Right renal cortex interstitium (tissue), 3 donors: ENCODE results near the gene SLC5A2. TPM values are rescaled to one million over a fixed set of nuclear protein-coding genes. Genes with fewer than 3 reads are reported as not detected.
"Not testable (repeated sequence)": the region's sequence is repeated elsewhere in the genome, so short reads cannot be mapped to it uniquely, and the experiment has no call there.

Source experiments
- DNase-seq, 3 donors: peaks; one replicate each; pipeline ENCODE4 v3.0.0-alpha.2; 2013; ENCODE audit warnings: low read depth in 3 of 3, low spot score in 2 of 3
- polyA plus RNA-seq, 3 donors: library from polyadenylated mRNA; unstranded; fragments of 120-200 nt; gene quantifications; one replicate each; pipeline ENCODE4 v1.2.1, GENCODE V29; 2013; ENCODE audit not compliant: insufficient read length in 3 of 3

SLC5A2 gene
- polyA plus RNA-seq, 3 donors, result 41.1 to 46.7 (median 42.4) TPM

DNA sequence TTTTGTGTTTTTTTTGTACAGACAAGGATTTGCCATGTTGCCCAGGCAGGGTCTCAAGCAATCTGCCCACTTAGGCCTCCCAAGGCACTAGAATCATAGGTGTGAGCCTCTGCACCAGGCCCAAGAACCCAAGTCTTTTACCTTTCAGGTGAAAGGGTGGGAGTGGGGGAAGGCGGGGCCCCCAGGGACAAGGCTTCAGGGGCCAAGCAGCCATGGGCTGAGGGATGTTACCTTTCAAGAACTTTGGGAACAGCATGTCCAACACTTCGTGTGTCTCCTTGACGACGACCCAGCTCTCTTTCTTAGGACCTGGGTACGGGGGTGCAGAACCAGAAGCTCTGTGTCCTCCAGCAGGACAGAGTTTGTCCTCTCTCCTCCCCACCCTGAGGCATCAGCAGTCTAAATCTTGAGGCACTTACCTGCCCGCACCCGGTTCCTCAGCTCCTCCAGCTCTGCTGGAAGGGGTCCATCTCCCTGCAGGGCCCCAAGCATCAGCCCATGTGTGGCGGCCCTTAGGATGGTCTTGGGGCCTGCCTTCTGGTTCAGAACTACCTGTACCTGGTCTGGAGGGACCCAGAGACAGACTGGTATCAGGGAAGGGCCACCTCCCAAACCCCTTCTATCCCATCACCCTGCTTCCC, 9.0 kb downstream of the SLC5A2 start:
- no peak for DNase-seq

DNA sequence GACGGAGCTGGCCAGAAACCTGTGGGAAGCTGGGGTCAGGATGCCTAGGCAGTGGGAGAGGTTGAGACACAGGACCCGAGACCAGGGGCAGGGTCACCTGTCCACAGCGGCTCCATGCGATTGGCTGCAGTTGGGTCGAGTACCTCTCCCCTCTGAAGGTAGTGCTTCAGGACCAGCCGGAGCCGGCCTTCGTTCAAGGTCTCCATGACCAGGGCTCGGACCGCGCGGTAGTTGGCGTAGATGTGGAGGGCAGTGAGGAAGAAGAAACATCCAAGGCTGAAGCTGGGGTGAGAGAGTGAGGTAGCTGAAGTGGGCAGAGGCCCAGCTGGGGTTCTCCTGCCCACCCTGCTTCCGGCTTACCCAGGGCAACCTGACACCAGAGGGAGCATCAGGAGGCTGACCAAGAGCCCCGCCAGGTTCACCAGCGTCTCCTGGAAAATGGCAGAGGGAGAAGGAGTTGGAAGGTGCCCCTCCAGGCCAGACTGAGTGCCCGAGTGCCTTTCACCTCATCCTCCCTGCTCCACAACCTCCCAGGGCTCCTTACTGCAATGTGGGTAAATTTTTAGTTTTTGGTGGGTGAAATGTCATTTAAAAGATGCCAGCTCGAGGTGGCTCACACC, 10.7 kb downstream of the SLC5A2 start:
- no peak for DNase-seq

- DNase-seq, result no peak
Observed at GRCh38 chr16:31496670-31497069, 13.7 kb downstream of the SLC5A2 start.

DNA sequence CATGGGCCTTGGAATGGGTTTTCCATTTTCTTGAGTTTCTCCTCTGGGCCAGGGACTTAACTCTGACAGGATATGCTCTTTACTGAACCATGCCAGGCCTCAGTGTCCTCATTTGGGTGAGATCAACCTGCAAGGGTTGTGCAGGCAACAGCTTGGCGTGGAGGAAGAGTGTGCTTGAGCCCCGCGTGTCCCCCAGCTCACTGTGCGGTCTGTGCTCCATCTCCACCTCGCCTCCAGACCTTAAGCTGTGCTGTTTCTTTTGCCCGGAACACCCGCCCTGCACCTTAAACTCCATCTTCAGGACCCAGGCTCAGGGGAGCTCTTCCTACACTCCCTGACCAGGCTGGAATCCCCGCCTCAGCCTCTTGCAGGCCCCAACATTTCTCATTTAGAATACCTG, 15.6 kb downstream of the SLC5A2 start:
- no peak for DNase-seq

- DNase-seq, result no peak
Observed at GRCh38 chr16:31499928-31500327, 17.0 kb downstream of the SLC5A2 start.

DNA sequence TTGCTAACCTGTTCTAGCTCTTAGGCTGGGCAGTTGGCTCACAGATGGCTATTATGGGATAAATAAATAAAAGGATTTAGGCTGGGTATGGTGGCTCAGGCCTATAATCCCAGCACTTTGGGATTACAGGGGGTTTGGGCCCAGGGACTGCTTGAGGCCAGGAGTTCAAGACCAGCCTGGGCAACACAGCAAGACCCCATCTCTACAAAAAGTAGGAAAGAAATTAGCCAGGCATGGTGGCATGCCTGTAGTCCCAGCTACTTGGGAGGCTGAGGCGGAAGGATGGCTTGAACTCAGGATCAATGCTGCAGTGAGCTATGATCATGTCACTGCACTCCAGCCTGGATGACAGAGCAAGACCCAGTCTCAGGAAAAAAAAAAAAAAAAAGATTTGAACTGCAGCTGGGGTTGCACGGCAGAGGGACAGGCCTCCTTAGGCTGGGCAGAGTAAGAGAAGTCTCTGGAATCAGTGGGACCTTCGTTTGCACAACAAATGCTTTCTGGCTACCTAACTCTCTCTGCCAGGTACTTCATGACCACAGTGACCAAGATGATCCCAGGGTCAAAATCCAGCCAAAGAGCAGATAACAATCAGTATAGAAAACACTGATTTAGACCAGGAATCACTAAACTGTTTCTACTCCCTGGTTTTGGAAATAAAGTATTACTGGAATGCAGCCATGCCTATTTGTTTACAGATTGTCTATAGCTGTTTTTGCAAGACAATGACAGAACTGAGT, 18.5 kb downstream of the SLC5A2 start:
- no peak for DNase-seq

GRCh38 chr16:31501966-31502348, 19.0 kb downstream of the SLC5A2 start:
- no peak for DNase-seq

GRCh38 chr16:31502981-31503380, 20.1 kb downstream of the SLC5A2 start:
- DNase-seq, result no peak

GRCh38 chr16:31503555-31503954, 20.6 kb downstream of the SLC5A2 start:
- not testable (repeated sequence) for DNase-seq

GRCh38 chr16:31504159-31504558, 21.2 kb downstream of the SLC5A2 start:
- no peak for DNase-seq

DNA sequence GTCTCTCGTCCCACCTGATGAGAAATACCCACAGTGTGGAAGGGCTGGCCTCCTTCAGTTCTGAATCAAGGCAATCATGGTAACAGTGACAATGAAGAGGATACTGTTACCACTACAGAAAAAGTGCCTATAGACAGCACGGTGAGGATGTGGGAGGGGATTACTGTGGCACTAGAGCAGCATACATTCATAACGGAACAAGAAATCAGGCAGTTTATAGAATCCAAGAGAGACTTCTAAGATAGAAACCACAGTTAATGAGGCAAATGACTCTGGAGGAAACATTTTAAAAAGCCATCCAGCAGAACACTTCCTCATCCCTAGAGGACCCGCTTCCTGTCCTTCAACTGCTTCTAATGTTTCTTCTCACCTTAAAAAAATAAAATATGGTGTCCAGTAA, 22.6 kb downstream of the SLC5A2 start:
- no peak for DNase-seq

- no peak for DNase-seq
Observed at GRCh38 chr16:31507617-31507928, 24.6 kb downstream of the SLC5A2 start.

DNA sequence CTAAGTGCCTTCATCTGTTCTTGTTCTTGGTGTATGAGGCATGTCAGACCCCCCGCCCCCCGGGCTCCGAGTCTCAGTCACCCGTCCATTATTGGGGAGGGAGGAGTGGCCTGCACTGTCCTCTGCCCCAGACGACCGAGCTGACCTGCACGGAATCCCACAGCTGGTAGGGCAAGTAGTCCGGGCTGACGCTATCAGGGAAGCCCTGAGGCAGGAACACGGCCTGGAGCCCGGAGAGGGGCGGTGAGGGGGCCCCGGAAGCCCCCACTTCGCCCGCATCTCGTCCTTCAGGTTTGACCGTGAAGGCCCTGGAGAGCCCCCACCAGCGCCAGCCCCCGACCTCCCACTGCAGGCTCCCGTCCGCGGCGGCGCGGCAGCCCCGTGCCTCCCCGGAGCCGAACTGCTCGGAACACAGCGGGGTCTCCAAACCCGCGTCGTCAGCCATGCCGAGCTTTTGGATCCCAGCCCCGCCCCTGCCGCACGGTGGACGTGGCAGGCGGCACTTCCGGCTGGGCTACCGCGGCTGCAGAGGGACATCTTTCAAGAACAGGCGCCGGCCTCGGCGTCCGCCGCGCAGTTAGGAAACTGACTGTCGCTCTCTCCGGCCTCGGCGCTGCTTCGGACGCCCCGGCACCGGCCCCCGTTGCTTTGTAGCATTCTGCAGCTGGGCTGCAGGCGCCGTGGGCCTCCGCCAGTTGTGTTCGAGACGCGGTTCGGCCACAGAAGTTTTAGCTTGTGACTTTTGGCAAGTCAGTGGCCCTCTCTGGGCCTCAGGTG, 25.2 kb downstream of the SLC5A2 start, which contains the start of gene RUSF1:
Gene RUSF1 (minus strand): TSS at position 463 of the 777 bp plus-strand sequence. CDS start 18 bp downstream, at position 445.
- DNase-seq, result peak; percentile 77 to 86 (median 81)

DNA sequence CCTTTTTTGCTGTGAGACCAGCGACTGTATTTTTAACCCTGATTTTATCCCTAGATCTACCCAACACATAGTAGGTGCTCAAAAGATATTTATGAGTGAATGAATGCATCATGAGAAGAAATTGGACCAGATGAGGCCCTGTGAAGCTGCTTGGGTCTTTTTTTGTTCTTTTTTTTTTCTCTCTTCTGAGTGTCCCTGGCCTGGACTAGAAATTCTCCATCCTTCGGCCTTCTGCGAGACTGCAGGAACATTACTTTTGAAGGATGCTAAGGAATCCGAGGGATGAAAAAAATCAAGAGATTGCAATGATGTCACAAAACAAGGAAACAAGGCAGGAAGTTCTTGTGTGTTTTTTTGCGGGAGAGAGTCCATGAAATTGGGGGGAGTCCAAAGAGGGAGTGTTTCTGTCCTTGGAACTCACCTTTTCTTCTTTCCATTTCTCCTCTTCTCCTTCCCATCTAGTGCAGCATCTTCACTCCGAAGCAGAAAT, 25.8 kb downstream of the SLC5A2 start:
- DNase-seq, result no peak

- no peak for DNase-seq
Observed at GRCh38 chr16:31513126-31513525, 30.2 kb downstream of the SLC5A2 start.

GRCh38 chr16:31513884-31514283, 31.0 kb downstream of the SLC5A2 start:
- no peak for DNase-seq

DNA sequence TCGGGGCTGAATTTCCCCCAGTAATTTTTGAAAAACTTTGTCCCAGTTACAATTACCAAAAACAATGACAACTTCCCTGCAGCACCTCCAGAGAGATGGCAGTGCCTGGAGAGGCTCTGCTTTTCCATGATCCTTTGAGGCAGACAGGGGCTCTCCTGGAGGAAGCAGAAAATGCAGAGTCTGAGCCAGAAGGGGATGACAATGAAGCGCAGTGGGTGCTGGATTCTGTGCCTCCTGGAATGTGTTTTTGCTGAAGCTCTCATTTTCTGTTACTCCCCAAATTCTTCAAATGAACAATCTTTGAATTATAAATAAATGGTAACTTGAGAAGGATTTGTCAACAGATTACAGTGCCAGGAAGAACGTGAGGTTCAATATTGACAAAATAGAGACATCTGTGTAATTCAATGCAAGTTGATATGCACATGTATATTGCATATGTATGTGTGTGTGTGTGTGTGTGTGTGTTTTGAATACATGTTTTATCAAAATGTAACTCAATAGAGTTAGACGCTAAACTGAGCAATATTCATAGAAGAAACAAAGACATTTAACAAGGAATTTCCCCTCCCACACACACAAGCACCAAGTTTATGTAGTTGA, 35.0 kb downstream of the SLC5A2 start:
- DNase-seq, result no peak

- no peak for DNase-seq
Observed at GRCh38 chr16:31519759-31520431, 37.0 kb downstream of the SLC5A2 start.

GRCh38 chr16:31521368-31521767, 38.4 kb downstream of the SLC5A2 start:
- no peak for DNase-seq

- DNase-seq, result no peak
Observed at GRCh38 chr16:31522071-31522470, 39.1 kb downstream of the SLC5A2 start.
